Hepatocyte (in vitro differentiated cells): Measurements from ENCODE around the gene ZCCHC8. TPM values are rescaled to one million over a fixed set of nuclear protein-coding genes. Genes with fewer than 3 reads are reported as not detected.

Experiments used
- DNase-seq: peaks from one replicate; pipeline ENCODE4 v3.0.0-alpha.2; 2016; ENCODE audit warnings: low spot score
- H2AFZ ChIP-seq: fragments of 200-600 bp; sonication (generic); 2 replicates; pipeline ENCODE4 v1.6.0; 2016; ENCODE audit warnings: antibody characterized with exemption, mild to moderate bottlenecking
- H3K27ac ChIP-seq: fragments of 200-600 bp; sonication (generic); 2 replicates; pipeline ENCODE4 v1.5.1; 2016; ENCODE audit warnings: mild to moderate bottlenecking
- H3K27me3 ChIP-seq: fragments of 200-600 bp; sonication (generic); 2 replicates; pipeline ENCODE4 v1.6.1; 2016
- H3K36me3 ChIP-seq: fragments of 200-600 bp; sonication (generic); replicated peaks from 2 replicates; pipeline ENCODE4 v1.5.1; 2016; ENCODE audit warnings: low read depth; ENCODE audit not compliant: insufficient read depth
- H3K4me1 ChIP-seq: fragments of 200-600 bp; sonication (generic); 2 replicates; pipeline ENCODE4 v1.5.1; 2016; ENCODE audit warnings: mild to moderate bottlenecking, moderate library complexity; ENCODE audit not compliant: insufficient read depth
- H3K4me2 ChIP-seq: fragments of 200-600 bp; sonication (generic); 2 replicates; pipeline ENCODE4 v1.6.0; 2016
- H3K4me3 ChIP-seq: fragments of 200-600 bp; sonication (generic); 2 replicates; pipeline ENCODE4 v1.5.1; 2016; ENCODE audit warnings: mild to moderate bottlenecking
- H3K79me2 ChIP-seq: fragments of 200-600 bp; sonication (generic); 2 replicates; pipeline ENCODE4 v1.6.0; 2017; ENCODE audit warnings: mild to moderate bottlenecking
- H3K9me2 ChIP-seq: fragments of 200-600 bp; sonication (generic); replicated peaks from 2 replicates; pipeline ENCODE4 v1.6.0; 2017; ENCODE audit warnings: mild to moderate bottlenecking; ENCODE audit not compliant: insufficient read depth
- H3K9me3 ChIP-seq: fragments of 200-600 bp; sonication (generic); 2 replicates; pipeline ENCODE4 v1.5.1; 2016; ENCODE audit warnings: low read depth, mild to moderate bottlenecking
- H4K20me1 ChIP-seq: fragments of 200-600 bp; sonication (generic); 2 replicates; pipeline ENCODE4 v1.6.0; 2016; ENCODE audit warnings: mild to moderate bottlenecking; ENCODE audit not compliant: insufficient read depth, poor library complexity, severe bottlenecking
- CTCF ChIP-seq: fragments of 200-600 bp; sonication (generic); IDR thresholded peaks from 2 replicates; pipeline ENCODE4 v1.5.1; 2016; ENCODE audit warnings: antibody characterized with exemption, mild to moderate bottlenecking; ENCODE audit not compliant: poor library complexity
- EZH2 ChIP-seq: fragments of 200-600 bp; sonication (generic); IDR thresholded peaks from 2 replicates; pipeline ENCODE4 v1.6.1; 2016; ENCODE audit warnings: antibody characterized with exemption, mild to moderate bottlenecking, borderline replicate concordance
- EZH2phosphoT487 ChIP-seq: fragments of 200-600 bp; sonication (generic); IDR thresholded peaks from one replicate; pipeline ENCODE4 v1.6.1; 2018; ENCODE audit warnings: antibody characterized with exemption, mild to moderate bottlenecking, low read depth, moderate library complexity; ENCODE audit not compliant: unreplicated experiment, severe bottlenecking
- WGBS: methylation state at CpG from one replicate; pipeline ENCODE4 v1.1.6; 2016; ENCODE audit warnings: low lambda C conversion rate; ENCODE audit errors: missing lambda C conversion rate; 5-methylcytosine and 5-hydroxymethylcytosine counted together
- polyA plus RNA-seq: library from polyadenylated mRNA; unstranded; fragments of >200 nt; fragmentation: Nextera tagmentation; extraction: Ambion mirVana; gene quantifications from 2 replicates; pipeline ENCODE4 v1.2.1, GENCODE V29; 2016
- total RNA-seq: library from RNA; depleted of rRNA; stranded (reverse); fragments of >200 nt; gene quantifications from 2 replicates; pipeline ENCODE4 v1.2.3, GENCODE V29; 2014

ZCCHC8 gene
- total and polyA plus RNA-seq, 2 experiments from 2014 or later = 12.2 to 24.5 TPM

DNA sequence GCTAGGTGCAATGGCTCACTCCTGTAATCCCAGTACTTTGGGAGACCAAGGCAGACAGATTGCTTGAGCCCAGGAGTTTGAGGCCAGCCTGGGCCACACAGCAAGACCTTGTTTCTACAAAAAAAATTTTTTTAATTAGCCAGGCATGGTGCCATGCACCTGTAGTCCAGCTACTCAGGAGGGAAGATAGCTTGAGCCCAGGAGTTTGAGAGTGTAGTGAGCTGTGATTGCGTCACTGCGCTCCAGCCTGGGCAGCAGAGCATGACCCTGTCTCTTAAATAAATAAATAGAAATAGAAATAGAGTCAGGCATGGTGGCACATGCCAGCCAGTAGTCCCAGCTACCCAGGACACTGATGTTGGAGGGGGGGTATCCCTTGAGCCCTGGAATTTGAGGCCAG lies 41.5 kb downstream of the ZCCHC8 start:
- Histone ChIP-seq H3K9me2 (no peaks in the 10 kb centered on the region), H3K27ac (no peak overlapping the region), H3K4me2 (no peak overlapping the region), H4K20me1 (no peaks in the 10 kb centered on the region), H3K9me3 (no peaks in the 10 kb centered on the region), H3K36me3 (no peaks in the 10 kb centered on the region), H3K79me2 (no peaks in the 10 kb centered on the region), H3K27me3 (no peaks in the 10 kb centered on the region), H3K4me3 (no peak overlapping the region), H2AFZ (no peak overlapping the region), H3K4me1 (no peaks in the 10 kb centered on the region)
- 98% methylated on average over 2 of the region's 2 CpGs for WGBS
- no peak for DNase-seq
- TF ChIP-seq EZH2 = no peak
- no peak for TF ChIP-seq CTCF
- TF ChIP-seq EZH2phosphoT487 = no peak

- no peaks in the 10 kb centered on the region for H3K27me3 ChIP-seq
- H3K9me3 ChIP-seq = no peaks in the 10 kb centered on the region
- H3K4me1 ChIP-seq = no peaks in the 10 kb centered on the region
- no peak for DNase-seq
- TF ChIP-seq EZH2phosphoT487 (no peak), EZH2 (no peak), CTCF (no peak)
- no peaks in the 10 kb centered on the region for H4K20me1 ChIP-seq
- no peaks in the 10 kb centered on the region for H3K36me3 ChIP-seq
- 96% methylated on average over 17 of the region's 17 CpGs for WGBS
- no peak overlapping the region for H3K27ac ChIP-seq
- no peaks in the 10 kb centered on the region for H3K79me2 ChIP-seq
- no peak overlapping the region for H3K4me3 ChIP-seq
- no peak overlapping the region for H2AFZ ChIP-seq
- no peaks in the 10 kb centered on the region for H3K9me2 ChIP-seq
- no peak overlapping the region for H3K4me2 ChIP-seq
Observed at GRCh38 chr12:122458105-122459035, 42.4 kb downstream of the ZCCHC8 start.

GRCh38 chr12:122457627-122458026 lies 43.1 kb downstream of the ZCCHC8 start:
- no peaks in the 10 kb centered on the region for H3K4me1 ChIP-seq
- no peak for TF ChIP-seq EZH2phosphoT487
- no peak for TF ChIP-seq EZH2
- no peak for TF ChIP-seq CTCF
- H3K27me3 ChIP-seq = no peaks in the 10 kb centered on the region
- H4K20me1 ChIP-seq = no peaks in the 10 kb centered on the region
- H3K79me2 ChIP-seq = no peaks in the 10 kb centered on the region
- no peaks in the 10 kb centered on the region for H3K9me2 ChIP-seq
- no peak overlapping the region for H3K27ac ChIP-seq
- DNase-seq = no peak
- no peaks in the 10 kb centered on the region for H3K9me3 ChIP-seq
- WGBS = 90% methylated on average over 2 of the region's 2 CpGs
- no peak overlapping the region for H2AFZ ChIP-seq
- no peak overlapping the region for H3K4me2 ChIP-seq
- H3K4me3 ChIP-seq = no peak overlapping the region
- H3K36me3 ChIP-seq = no peaks in the 10 kb centered on the region
